GM19035 (cell line): ENCODE data around the gene SLC44A3.
A peak's percentile ranks its signal among the peaks of the same experiment; 100 is the strongest.

Source experiments
- ATAC-seq: cut with Tn5 transposase; IDR thresholded peaks from one replicate; pipeline ENCODE4 v1.9.1; 2021; ENCODE audit not compliant: unreplicated experiment

SLC44A3 gene

GRCh38 chr1:94903280-94904009 lies 83.3 kb downstream of the SLC44A3 start:
- no peak for ATAC-seq

GRCh38 chr1:94905207-94905606 lies 85.0 kb downstream of the SLC44A3 start:
- ATAC-seq, result no peak

- ATAC-seq, result no peak
These were observed 86.2 kb downstream of the SLC44A3 start for GRCh38 chr1:94906382-94906781.

GRCh38 chr1:94907136-94907535 lies 87.0 kb downstream of the SLC44A3 start:
- ATAC-seq, result no peak

GRCh38 chr1:94908190-94908589 lies 88.0 kb downstream of the SLC44A3 start:
- no peak for ATAC-seq

- no peak for ATAC-seq
These were observed 88.8 kb downstream of the SLC44A3 start for GRCh38 chr1:94908965-94909364.

GRCh38 chr1:94909486-94909885 lies 89.3 kb downstream of the SLC44A3 start:
- no peak for ATAC-seq

- ATAC-seq, result no peak
These were observed 92.4 kb downstream of the SLC44A3 start for GRCh38 chr1:94912263-94913184.

GRCh38 chr1:94917251-94917650 lies 97.1 kb downstream of the SLC44A3 start:
- no peak for ATAC-seq

GRCh38 chr1:94919241-94920030 lies 99.3 kb downstream of the SLC44A3 start:
- ATAC-seq, result no peak

GRCh38 chr1:94920061-94920460 lies 99.9 kb downstream of the SLC44A3 start:
- ATAC-seq, result no peak

GRCh38 chr1:94921977-94922376 lies 101.8 kb downstream of the SLC44A3 start:
- no peak for ATAC-seq

GRCh38 chr1:94922761-94923331 lies 102.7 kb downstream of the SLC44A3 start:
- ATAC-seq, result no peak

- no peak for ATAC-seq
These were observed 104.8 kb downstream of the SLC44A3 start for GRCh38 chr1:94925004-94925403.

GRCh38 chr1:94925561-94926125 lies 105.5 kb downstream of the SLC44A3 start:
- no peak for ATAC-seq

- peak; percentile 34 for ATAC-seq
These were observed 106.2 kb downstream of the SLC44A3 start for GRCh38 chr1:94926126-94926914.

GRCh38 chr1:94926915-94927404 lies 106.8 kb downstream of the SLC44A3 start, which contains the start of gene CNN3:
TSS of gene CNN3 (minus strand) at chr1:94927110. CDS start at chr1:94926894, 216 bp downstream.
- ATAC-seq, result peak; percentile 73

- peak; percentile 23 for ATAC-seq
These were observed 107.4 kb downstream of the SLC44A3 start for GRCh38 chr1:94927405-94928175.
